ENCODE measurements around the gene TEX38.

The TEX38 gene

GRCh38 chr1:46705408-46705807 is 33.8 kb downstream of the TEX38 start:
- H3K27ac ChIP-seq, result no peak overlapping the region
- TF ChIP-seq ZFX (IDR thresholded peaks at IDR 0.05) (no peak), CTCF (conservative IDR thresholded peaks at IDR 0.05) (no peak)

- TF ChIP-seq CTCF (conservative IDR thresholded peaks at IDR 0.05) (no peak), ZFX (IDR thresholded peaks at IDR 0.05) (no peak)
- no peak overlapping the region for H3K27ac ChIP-seq
Observed at GRCh38 chr1:46708121-46708520, 36.5 kb downstream of the TEX38 start.

DNA sequence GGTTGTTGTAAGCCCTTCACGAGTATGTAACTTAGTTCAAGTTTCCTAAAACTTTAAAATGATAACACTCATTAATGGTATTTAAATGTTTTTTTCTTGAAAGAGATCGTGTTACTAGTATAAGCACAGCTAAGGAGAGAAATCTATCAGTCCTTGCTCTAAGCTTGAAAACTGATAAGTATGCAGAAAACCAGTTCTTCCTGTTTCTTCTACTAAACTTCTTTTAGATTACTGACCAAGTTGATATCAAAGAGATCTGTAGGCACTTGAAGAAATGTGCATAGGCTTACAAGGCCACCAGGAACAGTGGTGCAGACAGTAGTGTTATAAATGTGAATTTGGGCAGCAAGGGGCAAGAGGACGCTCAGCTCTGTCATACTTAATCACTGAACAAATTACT is 43.3 kb downstream of the TEX38 start:
- H3K27ac ChIP-seq, result no peak overlapping the region
- no peak for TF ChIP-seq ZFX (IDR thresholded peaks at IDR 0.05)
- TF ChIP-seq CTCF (conservative IDR thresholded peaks at IDR 0.05), result no peak

DNA sequence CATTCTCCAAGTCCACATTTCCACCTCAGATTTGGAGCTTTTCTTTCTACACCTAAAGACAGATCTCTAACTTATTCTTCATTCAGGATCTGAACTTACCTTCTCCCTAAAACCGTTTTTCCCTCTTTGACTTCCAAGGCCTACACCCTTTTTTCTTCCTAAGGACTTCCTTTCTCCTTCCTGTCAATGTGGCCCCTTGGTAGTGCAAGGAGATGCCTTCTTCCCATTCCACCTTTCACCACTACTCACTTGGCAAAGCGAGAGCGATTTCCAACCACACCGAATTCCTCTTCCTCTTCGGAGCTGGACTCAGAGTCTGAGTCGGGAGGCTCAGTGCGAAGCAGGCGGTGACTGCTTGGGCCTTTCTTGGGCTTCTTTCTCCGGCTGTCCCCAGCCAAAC is 46.0 kb downstream of the TEX38 start:
- peak overlapping the region; percentile 82; the same call in 1 of the 2 replicates for H3K27ac ChIP-seq
- TF ChIP-seq ZFX (IDR thresholded peaks at IDR 0.05), result no peak
- TF ChIP-seq CTCF (conservative IDR thresholded peaks at IDR 0.05), result no peak

DNA sequence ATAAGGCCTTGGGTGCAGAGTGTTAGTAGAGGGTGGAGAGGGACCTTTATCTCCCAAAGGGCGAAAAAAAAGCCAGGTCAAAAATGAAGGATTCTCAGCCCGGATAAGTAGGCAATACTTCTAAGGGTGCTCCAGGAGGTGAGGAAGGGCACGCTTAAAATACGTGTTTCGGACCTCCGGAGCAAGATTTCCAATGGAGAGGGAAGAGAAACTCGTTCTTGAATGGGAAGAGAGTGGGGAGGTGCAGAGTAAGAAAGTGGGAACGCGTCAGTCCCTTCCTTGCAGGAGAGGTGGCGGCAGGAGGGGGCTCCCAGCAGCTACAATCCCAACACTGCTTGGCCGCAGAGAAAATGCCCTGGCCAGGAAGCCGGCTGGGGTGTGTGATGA is 46.7 kb downstream of the TEX38 start:
- H3K27ac ChIP-seq, result peak overlapping the region; percentile 82

GRCh38 chr1:46718727-46719622 is 47.3 kb downstream of the TEX38 start, which contains the start of gene EFCAB14:
TSS of gene EFCAB14 (minus strand) at chr1:46719114. CDS start at chr1:46718087, 1,027 bp downstream.
- no peak for TF ChIP-seq CTCF (conservative IDR thresholded peaks at IDR 0.05)
- TF ChIP-seq ZFX (IDR thresholded peaks at IDR 0.05), result peak; percentile 80
- H3K27ac ChIP-seq, result peak within 1 kb of the TSS; percentile 82

More for the DNA sequence above, 46.7 kb downstream of the TEX38 start:
- TF ChIP-seq ZFX (IDR thresholded peaks at IDR 0.05), result no peak
- TF ChIP-seq CTCF (conservative IDR thresholded peaks at IDR 0.05), result no peak

DNA sequence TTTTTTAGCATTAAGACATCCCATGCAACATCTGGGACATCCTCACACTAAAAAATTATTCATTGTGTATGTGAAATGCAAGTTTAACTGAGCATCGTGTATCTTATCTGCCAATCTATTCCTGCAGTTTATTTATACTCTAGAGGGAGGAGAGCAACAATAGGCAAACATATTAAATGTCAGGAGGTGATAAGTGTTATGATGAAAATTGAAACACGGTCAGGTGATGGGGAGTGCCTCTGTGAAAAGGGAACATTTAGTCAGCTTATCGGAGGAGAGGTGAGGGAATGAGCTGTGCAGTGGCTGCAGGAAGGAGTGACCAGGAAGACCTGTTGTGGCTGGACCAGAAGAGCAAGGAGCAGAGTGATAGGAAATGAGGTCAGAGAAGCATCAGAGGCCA is 48.0 kb downstream of the TEX38 start:
- H3K27ac ChIP-seq, result peak overlapping the region; percentile 82
- TF ChIP-seq CTCF (conservative IDR thresholded peaks at IDR 0.05), result no peak
- no peak for TF ChIP-seq ZFX (IDR thresholded peaks at IDR 0.05)

DNA sequence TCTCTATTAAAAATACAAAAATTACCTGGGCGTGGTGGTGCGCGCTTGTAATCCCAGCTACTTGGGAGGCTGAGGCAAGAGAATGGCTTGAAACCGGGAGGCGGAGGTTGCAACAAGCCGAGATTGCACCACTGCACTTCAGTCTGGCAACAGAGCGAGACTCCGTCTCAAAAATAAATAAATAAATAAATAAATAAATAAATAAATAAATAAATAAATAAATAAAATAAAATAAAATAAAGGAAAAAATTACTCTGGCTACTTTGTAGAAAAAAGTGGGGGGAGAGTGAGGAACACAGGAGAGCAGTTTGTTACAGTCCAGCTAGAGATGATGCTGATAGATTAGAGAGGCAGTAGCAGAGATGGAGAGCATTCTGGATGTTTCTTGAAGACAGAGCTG is 48.7 kb downstream of the TEX38 start:
- H3K27ac ChIP-seq, result peak overlapping the region; percentile 82

Measured in C4-2B (cell line).